Thoracic aorta (tissue), 2 donors: Measurements from ENCODE around the gene AQP1. TPM values are rescaled to one million over a fixed set of nuclear protein-coding genes. Genes with fewer than 3 reads are reported as not detected.

Experiments used
- ATAC-seq: fragments of 150-250 bp; one replicate; pipeline ENCODE4 v1.8.0; 2017; ENCODE audit warnings: low read depth; ENCODE audit not compliant: insufficient number of reproducible peaks, low FRiP score
- DNase-seq: peaks from one replicate; pipeline ENCODE4 v3.0.0-alpha.2; 2020; ENCODE audit warnings: low spot score
- H3K27ac ChIP-seq, 2 donors: fragments of 200-600 bp; sonication (generic); 1 replicate in 1 of 2; 2 replicates in 1 of 2; pipeline ENCODE4 v1.5.1; 2016; ENCODE audit warnings: mild to moderate bottlenecking in 2 of 2, moderate library complexity in 2 of 2
- H3K27me3 ChIP-seq: fragments of 200-600 bp; sonication (generic); replicated peaks from 2 replicates; pipeline ENCODE4 v1.6.0; 2016; ENCODE audit warnings: mild to moderate bottlenecking; ENCODE audit not compliant: insufficient read depth
- H3K36me3 ChIP-seq: fragments of 200-600 bp; sonication (generic); one replicate; pipeline ENCODE4 v1.5.1; 2016
- H3K4me1 ChIP-seq, 2 donors: fragments of 200-600 bp; sonication (generic); 1 replicate in 1 of 2; 2 replicates in 1 of 2; pipeline versions ENCODE4 v1.5.1 to v1.6.0; 2016; ENCODE audit warnings: low read depth in 2 of 2, mild to moderate bottlenecking in 1 of 2; ENCODE audit not compliant: control insufficient read depth in 1 of 2
- H3K4me3 ChIP-seq: fragments of 200-600 bp; sonication (generic); 2 replicates; pipeline ENCODE4 v1.5.1; 2016; ENCODE audit warnings: mild to moderate bottlenecking
- H3K9me3 ChIP-seq: fragments of 200-600 bp; sonication (generic); 2 replicates; pipeline ENCODE4 v1.5.1; 2016
- CTCF ChIP-seq: fragments of 200-600 bp; sonication (generic); IDR thresholded peaks from one replicate; pipeline ENCODE4 v1.5.1; 2019; ENCODE audit warnings: antibody characterized with exemption
- total RNA-seq, 2 donors: library from RNA; depleted of rRNA; stranded (reverse); fragments of >200 nt; gene quantifications; one replicate each; pipeline versions ENCODE4 v1.1.0 to v1.2.3, GENCODE V29; 2016

The AQP1 gene
- total RNA-seq, 2 donors from 2014 or later: 1,262 to 1,768 TPM

GRCh38 chr7:30893357-30893756 lies 18.3 kb upstream of the AQP1 start:
- TF ChIP-seq CTCF: no peak
- H3K4me1 ChIP-seq: peaks cover 25 to 65% of the 10 kb centered on the region in 2 donors
- ATAC-seq: peak; percentile 21
- no peak for DNase-seq
- H3K27ac ChIP-seq: peak overlapping the region; percentile 68 to 80
- H3K9me3 ChIP-seq: no peaks in the 10 kb centered on the region
- no peaks in the 10 kb centered on the region for H3K27me3 ChIP-seq
- no peak overlapping the region for H3K4me3 ChIP-seq
- H3K36me3 ChIP-seq: no peaks in the 10 kb centered on the region

- Histone ChIP-seq H3K27ac (peak overlapping the region; percentile 68 to 80), H3K36me3 (no peaks in the 10 kb centered on the region), H3K4me1 (peaks cover 18 to 63% of the 10 kb centered on the region in 2 donors), H3K27me3 (no peaks in the 10 kb centered on the region), H3K9me3 (no peaks in the 10 kb centered on the region), H3K4me3 (no peak overlapping the region)
- no peak for DNase-seq
- no peak for ATAC-seq
- TF ChIP-seq CTCF: no peak
Measured at GRCh38 chr7:30894009-30894408, 17.6 kb upstream of the AQP1 start.

- H3K27me3 ChIP-seq: no peaks in the 10 kb centered on the region
- no peaks in the 10 kb centered on the region for H3K9me3 ChIP-seq
- DNase-seq (no peak), ATAC-seq (no peak)
- peak overlapping the region; percentile 68 to 80 for H3K27ac ChIP-seq
- H3K4me1 ChIP-seq: peaks cover 25 to 63% of the 10 kb centered on the region in 2 donors
- H3K4me3 ChIP-seq: no peak overlapping the region
- TF ChIP-seq CTCF: no peak
- H3K36me3 ChIP-seq: no peaks in the 10 kb centered on the region
Measured at GRCh38 chr7:30894866-30895605, 16.6 kb upstream of the AQP1 start.

- no peak for TF ChIP-seq CTCF
- Histone ChIP-seq H3K4me1 (peaks cover 28 to 72% of the 10 kb centered on the region in 2 donors), H3K36me3 (no peaks in the 10 kb centered on the region), H3K27ac (peak overlapping the region in 1 of 2 donors; percentile 80), H3K4me3 (no peak overlapping the region), H3K9me3 (no peaks in the 10 kb centered on the region), H3K27me3 (no peaks in the 10 kb centered on the region)
- ATAC-seq (no peak), DNase-seq (no peak)
Measured at GRCh38 chr7:30896036-30896435, 15.6 kb upstream of the AQP1 start.

- ATAC-seq (no peak), DNase-seq (no peak)
- Histone ChIP-seq H3K27ac (peak overlapping the region in 1 of 2 donors; percentile 14), H3K9me3 (no peaks in the 10 kb centered on the region), H3K27me3 (no peaks in the 10 kb centered on the region), H3K4me3 (no peak overlapping the region), H3K4me1 (peaks cover 28 to 78% of the 10 kb centered on the region in 2 donors), H3K36me3 (no peaks in the 10 kb centered on the region)
- no peak for TF ChIP-seq CTCF
Measured at GRCh38 chr7:30896783-30897637, 14.6 kb upstream of the AQP1 start.
